GM12878 (cell line): ENCODE measurements around the gene SMTNL2. TPM values are rescaled to one million over a fixed set of nuclear protein-coding genes. Genes with fewer than 3 reads are reported as not detected.

ENCODE experiments used
- ATAC-seq: fragments of 200-7000 bp; cut with Tn5 transposase; 3 replicates; pipeline ENCODE4 v1.9.1; 2020; ENCODE audit warnings: mild to moderate bottlenecking, moderate library complexity
- BruUV-seq: library from RNA; stranded (reverse); fragments of 400-500 nt; replicated peaks from 2 replicates; lab custom pipeline; 2021; lab: Mats Ljungman, UMichigan
- CTCF ChIA-PET: fragments of 300-600 bp; sonication (Branson Sonifier 250); formaldehyde crosslinking; extraction: SDS; loops from one replicate; lab custom pipeline; 2021; ENCODE audit warnings: inconsistent platforms; lab: Yijun Ruan, JAX
- POLR2A ChIA-PET: fragments of 350-600 bp; formaldehyde crosslinking; extraction: SDS; loops from one replicate; lab custom pipeline; 2021; ENCODE audit warnings: inconsistent platforms; lab: Charles Lee
- RAD21 ChIA-PET: fragments of 300-600 bp; sonication (Branson Sonifier 250); formaldehyde crosslinking; loops from one replicate; lab custom pipeline; 2023; ENCODE audit warnings: antibody characterized with exemption; ENCODE audit not compliant: unreplicated experiment; lab: Charles Lee
- SMC1A ChIA-PET: fragments of 300-600 bp; sonication (Branson Sonifier 250); formaldehyde crosslinking; loops from one replicate; lab custom pipeline; 2023; ENCODE audit not compliant: unreplicated experiment, uncharacterized antibody; lab: Charles Lee
- DNase-seq: peaks from one replicate; pipeline ENCODE4 v3.0.0-alpha.2; 2011; ENCODE audit warnings: low read depth, low spot score
- FAIRE-seq: peaks from 3 replicates; lab custom pipeline; 2011; peaks lifted over from hg19 to GRCh38; lab: Jason Lieb, UNC
- H2AFZ ChIP-seq: 2 replicates; pipeline ENCODE4 v1.6.0; 2011; ENCODE audit warnings: low read depth, low read length, control low read depth; ENCODE audit not compliant: control insufficient read depth
- H3K27ac ChIP-seq: 2 replicates; pipeline ENCODE4 v1.5.1; 2011; ENCODE audit warnings: control low read depth; ENCODE audit not compliant: control insufficient read depth, insufficient read depth
- H3K27me3 ChIP-seq, 2 experiments: replicated peaks in 1 of 2; 2 replicates each; pipeline versions ENCODE4 v1.6.0 to v1.6.1; 2011; ENCODE audit warnings: low read length in 1 of 2; ENCODE audit not compliant: control insufficient read depth in 2 of 2, insufficient read depth in 2 of 2
- H3K36me3 ChIP-seq, 2 experiments: 2 replicates each; pipeline ENCODE4 v1.5.1; 2011; ENCODE audit warnings: low read length in 1 of 2; ENCODE audit not compliant: control insufficient read depth in 2 of 2, insufficient read depth in 2 of 2
- H3K4me1 ChIP-seq: 2 replicates; pipeline ENCODE4 v1.6.1; 2011; ENCODE audit warnings: mild to moderate bottlenecking, low read length, moderate library complexity, mixed read lengths; ENCODE audit not compliant: control insufficient read depth, insufficient read depth
- H3K4me2 ChIP-seq: 2 replicates; pipeline ENCODE4 v1.6.0; 2011; ENCODE audit warnings: control low read depth; ENCODE audit not compliant: control insufficient read depth, insufficient read depth
- H3K4me3 ChIP-seq: fragments of 200-600 bp; sonication (generic); 2 replicates; pipeline ENCODE4 v1.5.1; 2016
- H3K79me2 ChIP-seq: 2 replicates; pipeline ENCODE4 v1.6.0; 2011; ENCODE audit warnings: low read length; ENCODE audit not compliant: control insufficient read depth, insufficient read depth
- H3K9ac ChIP-seq: 2 replicates; pipeline ENCODE4 v1.8.0; 2011; ENCODE audit warnings: low read length, control low read depth, mixed read lengths; ENCODE audit not compliant: control insufficient read depth, insufficient read depth
- H3K9me3 ChIP-seq: replicated peaks from 3 replicates; pipeline ENCODE4 v1.5.1; 2011; ENCODE audit warnings: mild to moderate bottlenecking, low read length; ENCODE audit not compliant: control insufficient read depth, insufficient read depth
- H4K20me1 ChIP-seq: 2 replicates; pipeline ENCODE4 v1.6.0; 2011; ENCODE audit not compliant: control insufficient read depth, insufficient read depth
- ASH2L ChIP-seq: fragments of 300-600, 200-600 bp; sonication (generic); IDR thresholded peaks from 2 replicates; pipeline ENCODE4 v1.6.1; 2017; ENCODE audit warnings: low read depth, mild to moderate bottlenecking, borderline replicate concordance
- CHD4 ChIP-seq: fragments of 200-600 bp; sonication (generic); IDR thresholded peaks from 2 replicates; pipeline ENCODE4 v1.6.1; 2016; ENCODE audit warnings: mild to moderate bottlenecking
- DPF2 ChIP-seq: fragments of 450-650 bp; IDR thresholded peaks from 2 replicates; pipeline ENCODE4 v1.6.1; 2017; ENCODE audit warnings: mild to moderate bottlenecking
- ELK1 ChIP-seq: IDR thresholded peaks from 2 replicates; pipeline ENCODE4 v1.6.1; 2012; ENCODE audit warnings: low read depth, low read length, improper control_type of control experiment
- HDAC2 ChIP-seq: fragments of 200-600 bp; sonication (generic); IDR thresholded peaks from 2 replicates; pipeline ENCODE4 v1.6.1; 2017
- MLLT1 ChIP-seq: fragments of 450-650 bp; IDR thresholded peaks from 2 replicates; pipeline ENCODE4 v1.6.1; 2016; ENCODE audit warnings: mild to moderate bottlenecking
- MTA2 ChIP-seq: fragments of 450-650 bp; IDR thresholded peaks from 2 replicates; pipeline ENCODE4 v1.6.1; 2016; ENCODE audit warnings: low read depth, mild to moderate bottlenecking, moderate library complexity
- RFX5 ChIP-seq: IDR thresholded peaks from 2 replicates; pipeline ENCODE4 v1.6.1; 2011; ENCODE audit warnings: low read depth, low read length, improper control_type of control experiment
- SPI1 ChIP-seq: IDR thresholded peaks from 2 replicates; pipeline ENCODE4 v1.6.1; 2011; ENCODE audit warnings: low read depth, mild to moderate bottlenecking, low read length, moderate library complexity, borderline replicate concordance; ENCODE audit not compliant: insufficient read depth
- ZBTB40 ChIP-seq: fragments of 450-650 bp; IDR thresholded peaks from 2 replicates; pipeline ENCODE4 v1.6.1; 2016; ENCODE audit warnings: mild to moderate bottlenecking, moderate library complexity, borderline replicate concordance
- WGBS: methylation state at CpG from one replicate; pipeline ENCODE4 v1.1.6; 2016; ENCODE audit warnings: low lambda C conversion rate; ENCODE audit not compliant: insufficient replicate concordance, insufficient coverage; ENCODE audit errors: missing lambda C conversion rate; 5-methylcytosine and 5-hydroxymethylcytosine counted together
- in situ Hi-C: fragments of 300-500 bp; cut with MboI; formaldehyde crosslinking; loops from 9 replicates; pipeline ENCODE4 v1.14.3; 2018; ENCODE audit warnings: mixed read lengths
- intact Hi-C: fragments of 100-400 bp; cut with micrococcal nuclease; formaldehyde crosslinking; loops from one replicate; pipeline ENCODE4 v1.14.2; 2022; ENCODE audit not compliant: unreplicated experiment
- polyA plus RNA-seq, 11 experiments: library from polyadenylated mRNA; depleted of rRNA in 4 of 11; unstranded in 6 of 11; stranded (reverse) in 5 of 11; fragments of >200 nt; fragmentation: Nextera tagmentation in 4 of 11; fragmentation: Illumina TruSeq in 1 of 11; extraction: Ambion mirVana in 4 of 11; extraction: Trizol in 1 of 11; gene quantifications; 1 replicate in 1 of 11; 2 replicates in 10 of 11; pipeline versions ENCODE4 v1.2.1 to v1.2.3, GENCODE V29; 2011 to 2016; ENCODE audit warnings: inconsistent platforms in 2 of 11, missing spikeins in 2 of 11, low read depth in 1 of 11
- total RNA-seq, 4 experiments: library from RNA; depleted of rRNA in 3 of 4; stranded (reverse); fragments of >200 nt in 3 of 4; fragmentation: Illumina TruSeq in 1 of 4; extraction: Trizol in 1 of 4; gene quantifications; 2 replicates each; pipeline versions ENCODE4 v1.2.1 to v1.2.3, GENCODE V29; 2013 to 2021
- TF ChIP-seq, protein P1 (sequence below): fragments of 450-650 bp; formaldehyde crosslinking; IDR thresholded peaks from 2 replicates; pipeline ENCODE4 v1.4.0; 2022; ENCODE audit warnings: mild to moderate bottlenecking, moderate library complexity
- TF ChIP-seq, protein P2 (sequence below): IDR thresholded peaks from 2 replicates; pipeline ENCODE4 v1.6.1; 2011; ENCODE audit warnings: borderline replicate concordance, low read depth, mild to moderate bottlenecking, moderate library complexity, mixed read lengths, low read length; ENCODE audit not compliant: insufficient read depth; ENCODE audit errors: extremely low read length

Gene SMTNL2
- total and polyA plus RNA-seq, 10 of the 15 experiments (the other 5 are each of a cell fraction or from before 2014, with no cell fraction given) = not detected

DNA sequence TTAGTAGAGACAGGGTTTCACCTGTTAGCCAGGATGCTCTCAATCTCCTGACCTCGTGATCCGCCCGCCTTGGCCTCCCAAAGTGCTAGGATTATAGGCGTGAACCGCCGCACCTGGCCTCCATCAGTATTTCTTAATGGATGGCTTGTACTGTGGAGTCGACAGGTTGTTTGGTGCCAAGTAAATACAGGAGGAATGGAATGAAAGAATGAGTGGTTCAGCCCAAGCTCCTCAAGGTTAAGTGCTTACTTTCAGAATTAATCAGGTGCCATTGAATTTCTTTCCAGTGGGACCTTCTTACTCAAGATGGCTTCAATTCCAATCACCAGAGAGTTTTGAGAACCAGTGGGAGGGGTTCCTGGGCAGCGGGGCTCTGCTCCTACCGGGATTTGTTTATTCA is 32.1 kb downstream of the SMTNL2 start:
- Histone ChIP-seq H3K27ac (no peak overlapping the region), H3K79me2 (no peaks in the 10 kb centered on the region), H3K9ac (no peak overlapping the region), H4K20me1 (no peaks in the 10 kb centered on the region), H3K27me3 (no peaks in the 10 kb centered on the region), H2AFZ (no peak overlapping the region), H3K4me2 (no peak overlapping the region), H3K9me3 (no peaks in the 10 kb centered on the region; the same call in 2 of the 3 replicates), H3K4me3 (no peak overlapping the region), H3K36me3 (no peaks in the 10 kb centered on the region), H3K4me1 (no peaks in the 10 kb centered on the region)
- FAIRE-seq = no peak
- ChIA-PET SMC1A (interaction anchor here (1.5 kb wide), 1 partner anchor 196 kb away, joined by 5 read pairs; no protein-coding TSS in a partner anchor), RAD21 (no interaction called here), CTCF (interaction anchor here (1.7 to 2.0 kb wide), 2 partner anchors 10 to 49 kb away, joined by 7 to 12 read pairs; no protein-coding TSS in a partner anchor), POLR2A (no interaction called here)
- no TSS peak for BruUV-seq
- in situ Hi-C loops (no loop called here), intact Hi-C loops (no loop called here)
- no peak for ATAC-seq
- 64% methylated on average over 9 of the region's 9 CpGs for WGBS
- no peak for DNase-seq
- TF ChIP-seq RFX5 = no peak
- TF ChIP-seq, protein P1, sequence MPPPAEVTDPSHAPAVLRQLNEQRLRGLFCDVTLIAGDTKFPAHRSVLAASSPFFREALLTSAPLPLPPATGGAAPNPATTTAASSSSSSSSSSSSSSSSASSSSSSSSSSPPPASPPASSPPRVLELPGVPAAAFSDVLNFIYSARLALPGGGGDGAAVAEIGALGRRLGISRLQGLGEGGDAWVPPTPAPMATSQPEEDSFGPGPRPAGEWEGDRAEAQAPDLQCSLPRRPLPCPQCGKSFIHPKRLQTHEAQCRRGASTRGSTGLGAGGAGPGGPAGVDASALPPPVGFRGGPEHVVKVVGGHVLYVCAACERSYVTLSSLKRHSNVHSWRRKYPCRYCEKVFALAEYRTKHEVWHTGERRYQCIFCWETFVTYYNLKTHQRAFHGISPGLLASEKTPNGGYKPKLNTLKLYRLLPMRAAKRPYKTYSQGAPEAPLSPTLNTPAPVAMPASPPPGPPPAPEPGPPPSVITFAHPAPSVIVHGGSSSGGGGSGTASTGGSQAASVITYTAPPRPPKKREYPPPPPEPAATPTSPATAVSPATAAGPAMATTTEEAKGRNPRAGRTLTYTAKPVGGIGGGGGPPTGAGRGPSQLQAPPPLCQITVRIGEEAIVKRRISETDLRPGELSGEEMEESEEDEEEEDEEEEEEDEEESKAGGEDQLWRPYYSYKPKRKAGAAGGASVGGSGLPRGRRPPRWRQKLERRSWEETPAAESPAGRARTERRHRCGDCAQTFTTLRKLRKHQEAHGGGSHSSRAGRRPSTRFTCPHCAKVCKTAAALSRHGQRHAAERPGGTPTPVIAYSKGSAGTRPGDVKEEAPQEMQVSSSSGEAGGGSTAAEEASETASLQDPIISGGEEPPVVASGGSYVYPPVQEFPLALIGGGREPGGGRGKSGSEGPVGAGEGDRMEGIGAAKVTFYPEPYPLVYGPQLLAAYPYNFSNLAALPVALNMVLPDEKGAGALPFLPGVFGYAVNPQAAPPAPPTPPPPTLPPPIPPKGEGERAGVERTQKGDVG = no peak
- TF ChIP-seq ASH2L = no peak
- no peak for TF ChIP-seq MLLT1
- TF ChIP-seq HDAC2 = no peak
- no peak for TF ChIP-seq DPF2
- no peak for TF ChIP-seq ELK1
- TF ChIP-seq ZBTB40 = no peak
- TF ChIP-seq, protein P2, sequence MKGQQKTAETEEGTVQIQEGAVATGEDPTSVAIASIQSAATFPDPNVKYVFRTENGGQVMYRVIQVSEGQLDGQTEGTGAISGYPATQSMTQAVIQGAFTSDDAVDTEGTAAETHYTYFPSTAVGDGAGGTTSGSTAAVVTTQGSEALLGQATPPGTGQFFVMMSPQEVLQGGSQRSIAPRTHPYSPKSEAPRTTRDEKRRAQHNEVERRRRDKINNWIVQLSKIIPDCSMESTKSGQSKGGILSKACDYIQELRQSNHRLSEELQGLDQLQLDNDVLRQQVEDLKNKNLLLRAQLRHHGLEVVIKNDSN = no peak
- no peak for TF ChIP-seq MTA2
- no peak for TF ChIP-seq CHD4
- TF ChIP-seq SPI1 = no peak
